Stimulated activated naive CD8-positive, alpha-beta T cell treated with anti-CD3 and anti-CD28 coated beads, Interleukin-15, Interleukin-2, amounts not matched to agents 100 ng/mL and 50 ng/mL, for 24 hours (primary cell): ENCODE measurements around the gene CMTR1.

Source experiments
- H3K27ac Mint-ChIP-seq: one replicate; pipeline ENCODE4 v1.8.0; 2021; ENCODE audit warnings: mild to moderate bottlenecking, mixed read lengths
- H3K27me3 Mint-ChIP-seq: one replicate; pipeline ENCODE4 v1.8.0; 2021; ENCODE audit warnings: mixed read lengths
- H3K36me3 Mint-ChIP-seq: one replicate; pipeline ENCODE4 v1.8.0; 2021; ENCODE audit warnings: low read depth, mixed read lengths
- H3K4me1 Mint-ChIP-seq: one replicate; pipeline ENCODE4 v1.8.0; 2021; ENCODE audit warnings: low read depth, mixed read lengths
- H3K4me3 Mint-ChIP-seq: one replicate; pipeline ENCODE4 v1.8.0; 2021; ENCODE audit warnings: mild to moderate bottlenecking, mixed read lengths
- H3K9me3 Mint-ChIP-seq: one replicate; pipeline ENCODE4 v1.8.0; 2021; ENCODE audit warnings: mixed read lengths

The CMTR1 gene

DNA sequence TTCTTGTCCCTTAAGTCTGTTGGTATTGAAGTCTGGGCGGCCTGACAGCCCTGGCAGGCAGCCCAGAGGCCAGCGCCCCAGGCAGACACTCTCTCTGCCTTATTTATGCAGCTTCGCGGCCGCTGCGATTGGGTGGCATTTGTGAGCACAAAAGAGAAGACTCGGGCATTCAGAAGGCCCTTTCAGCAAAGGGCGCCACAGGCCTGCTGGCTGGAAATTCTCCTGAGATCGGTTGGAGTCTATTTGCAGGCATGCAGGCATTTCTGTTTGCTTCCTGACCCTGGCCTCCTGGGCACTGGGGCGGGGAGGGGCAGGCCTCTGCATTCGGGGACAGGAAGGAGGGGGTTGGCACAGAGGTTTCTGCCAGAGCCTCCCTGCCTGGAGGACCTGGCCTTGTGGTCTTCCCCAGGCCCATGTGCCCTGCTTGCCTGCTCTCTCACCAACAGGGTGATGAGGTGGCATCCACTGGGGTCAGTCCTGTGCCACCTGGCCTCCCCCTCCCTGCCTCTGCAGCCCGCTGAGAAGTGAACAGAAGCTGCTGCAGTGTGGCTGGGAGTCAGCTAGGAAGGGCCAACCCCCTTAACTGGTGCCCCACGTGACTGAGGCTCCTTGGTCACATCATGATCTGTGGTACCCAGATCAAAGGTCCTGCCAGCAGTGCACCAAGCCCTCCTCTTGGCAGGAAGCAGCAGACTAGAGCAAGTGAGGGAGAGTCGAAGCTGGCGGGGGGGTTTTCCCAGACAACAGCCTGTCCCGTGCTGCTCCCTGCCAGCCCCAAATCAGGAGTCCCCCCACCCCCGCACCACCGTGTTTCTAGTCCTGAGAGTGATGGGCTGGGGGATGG lies 83.3 kb downstream of the CMTR1 start:
- H3K36me3 Mint-ChIP-seq, result no peaks in the 10 kb centered on the region
- H3K27me3 Mint-ChIP-seq, result no peaks in the 10 kb centered on the region
- H3K4me1 Mint-ChIP-seq, result peaks cover 79% of the 10 kb centered on the region
- no peaks in the 10 kb centered on the region for H3K9me3 Mint-ChIP-seq
- H3K4me3 Mint-ChIP-seq, result peak overlapping the region; percentile 75
- peak overlapping the region; percentile 94 for H3K27ac Mint-ChIP-seq

- no peaks in the 10 kb centered on the region for H3K9me3 Mint-ChIP-seq
- H3K36me3 Mint-ChIP-seq, result no peaks in the 10 kb centered on the region
- H3K4me3 Mint-ChIP-seq, result peak overlapping the region; percentile 75
- H3K27ac Mint-ChIP-seq, result peak overlapping the region; percentile 94
- peaks cover 86% of the 10 kb centered on the region for H3K4me1 Mint-ChIP-seq
- H3K27me3 Mint-ChIP-seq, result no peaks in the 10 kb centered on the region
These were observed 83.9 kb downstream of the CMTR1 start for GRCh38 chr6:37516920-37517405.

GRCh38 chr6:37517411-37517812 lies 84.4 kb downstream of the CMTR1 start:
- Mint-ChIP-seq H3K4me3 (peak overlapping the region; percentile 75), H3K27ac (peak overlapping the region; percentile 94), H3K27me3 (no peaks in the 10 kb centered on the region), H3K36me3 (no peaks in the 10 kb centered on the region), H3K9me3 (no peaks in the 10 kb centered on the region), H3K4me1 (peaks cover 90% of the 10 kb centered on the region)

GRCh38 chr6:37518116-37518515 lies 85.1 kb downstream of the CMTR1 start:
- Mint-ChIP-seq H3K4me3 (peak overlapping the region; percentile 75), H3K9me3 (no peaks in the 10 kb centered on the region), H3K27me3 (no peaks in the 10 kb centered on the region), H3K4me1 (peaks cover 90% of the 10 kb centered on the region), H3K36me3 (no peaks in the 10 kb centered on the region), H3K27ac (peak overlapping the region; percentile 94)

DNA sequence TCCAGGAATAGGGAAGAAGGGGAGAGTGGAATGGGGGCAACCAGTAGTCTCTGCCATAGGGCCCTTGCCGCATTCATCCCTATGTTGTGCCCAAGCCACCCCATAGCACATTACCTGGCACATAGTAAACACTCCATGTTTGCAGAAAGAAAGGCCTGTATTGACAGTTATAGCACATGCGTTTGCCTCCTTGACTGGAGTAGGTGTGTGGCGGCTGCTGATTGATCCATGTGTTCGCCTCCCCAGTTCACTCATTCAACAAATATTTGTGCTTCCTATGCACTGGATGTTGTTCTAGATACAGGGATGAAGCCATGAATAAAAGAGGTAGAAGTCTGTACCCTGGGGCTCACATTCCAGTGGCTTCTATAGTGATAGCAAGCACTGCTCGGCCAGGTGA lies 86.4 kb downstream of the CMTR1 start:
- Mint-ChIP-seq H3K4me1 (peaks cover 76% of the 10 kb centered on the region), H3K9me3 (no peaks in the 10 kb centered on the region), H3K4me3 (peak overlapping the region; percentile 75), H3K36me3 (no peaks in the 10 kb centered on the region), H3K27ac (peak overlapping the region; percentile 26), H3K27me3 (no peaks in the 10 kb centered on the region)

- Mint-ChIP-seq H3K9me3 (no peaks in the 10 kb centered on the region), H3K27me3 (no peaks in the 10 kb centered on the region), H3K4me3 (peak overlapping the region; percentile 28), H3K4me1 (peaks cover 76% of the 10 kb centered on the region), H3K36me3 (no peaks in the 10 kb centered on the region), H3K27ac (peak overlapping the region; percentile 73)
These were observed 87.9 kb downstream of the CMTR1 start for GRCh38 chr6:37520926-37521325.

DNA sequence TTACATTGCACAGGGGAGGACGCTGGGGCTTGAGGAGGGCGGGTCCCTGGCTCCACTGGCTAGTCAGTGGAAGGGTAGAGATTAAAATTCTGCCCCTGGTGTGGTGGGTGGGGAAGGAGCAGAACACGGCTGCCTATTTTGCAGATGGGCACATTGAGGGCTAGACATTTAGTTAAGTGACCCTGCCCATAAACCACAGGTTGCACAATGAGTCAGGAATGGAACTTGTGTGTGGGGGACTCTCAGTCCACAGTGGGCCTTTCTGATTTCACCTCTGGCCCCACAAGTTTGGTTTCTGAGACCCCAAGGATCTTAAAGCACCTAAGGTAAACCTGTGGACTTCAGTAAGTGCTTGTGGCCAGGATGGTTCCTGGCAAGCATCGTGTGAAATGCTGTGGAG lies 88.7 kb downstream of the CMTR1 start:
- peak overlapping the region; percentile 65 for H3K27ac Mint-ChIP-seq
- no peaks in the 10 kb centered on the region for H3K9me3 Mint-ChIP-seq
- no peaks in the 10 kb centered on the region for H3K36me3 Mint-ChIP-seq

GRCh38 chr6:37522836-37523235 lies 89.8 kb downstream of the CMTR1 start:
- no peaks in the 10 kb centered on the region for H3K36me3 Mint-ChIP-seq
- H3K27me3 Mint-ChIP-seq, result no peaks in the 10 kb centered on the region
- peaks cover 65% of the 10 kb centered on the region for H3K4me1 Mint-ChIP-seq
- H3K9me3 Mint-ChIP-seq, result no peaks in the 10 kb centered on the region
- H3K4me3 Mint-ChIP-seq, result no peak overlapping the region
- H3K27ac Mint-ChIP-seq, result peak overlapping the region; percentile 65

More for the DNA sequence above, 88.7 kb downstream of the CMTR1 start:
- H3K4me1 Mint-ChIP-seq, result peaks cover 73% of the 10 kb centered on the region
- no peaks in the 10 kb centered on the region for H3K27me3 Mint-ChIP-seq
- peak overlapping the region; percentile 28 for H3K4me3 Mint-ChIP-seq

DNA sequence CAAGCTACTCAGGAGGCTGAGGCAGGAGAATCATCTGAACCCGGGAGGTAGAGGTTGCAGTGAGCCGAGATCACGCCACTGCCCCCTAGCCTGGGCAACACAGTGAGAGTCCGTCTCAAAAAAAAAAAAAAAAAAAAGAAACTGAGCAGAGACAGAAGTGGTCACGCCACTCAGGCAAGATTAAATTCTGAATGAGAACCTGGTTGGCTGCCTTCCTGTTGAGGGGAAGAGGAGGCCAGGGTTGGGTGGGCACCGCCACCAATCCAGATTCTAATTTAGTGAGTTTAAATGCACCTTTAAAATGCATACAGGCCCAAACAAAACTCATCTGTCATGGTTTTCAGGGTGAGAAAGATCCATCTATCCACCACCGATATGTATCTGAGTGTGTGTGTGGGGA lies 90.4 kb downstream of the CMTR1 start:
- Mint-ChIP-seq H3K27ac (no peak overlapping the region), H3K4me1 (peaks cover 59% of the 10 kb centered on the region)

GRCh38 chr6:37524025-37524969 lies 91.3 kb downstream of the CMTR1 start:
- H3K4me3 Mint-ChIP-seq, result no peak overlapping the region
- no peaks in the 10 kb centered on the region for H3K9me3 Mint-ChIP-seq
- no peak overlapping the region for H3K27ac Mint-ChIP-seq
- no peaks in the 10 kb centered on the region for H3K27me3 Mint-ChIP-seq
- H3K4me1 Mint-ChIP-seq, result peaks cover 54% of the 10 kb centered on the region
- no peaks in the 10 kb centered on the region for H3K36me3 Mint-ChIP-seq

More for the DNA sequence above, 90.4 kb downstream of the CMTR1 start:
- Mint-ChIP-seq H3K4me3 (no peak overlapping the region), H3K36me3 (no peaks in the 10 kb centered on the region), H3K27me3 (no peaks in the 10 kb centered on the region), H3K9me3 (no peaks in the 10 kb centered on the region)

GRCh38 chr6:37524970-37525318 lies 91.9 kb downstream of the CMTR1 start:
- Mint-ChIP-seq H3K36me3 (no peaks in the 10 kb centered on the region), H3K27me3 (no peaks in the 10 kb centered on the region), H3K27ac (no peak overlapping the region), H3K4me3 (no peak overlapping the region), H3K9me3 (no peaks in the 10 kb centered on the region), H3K4me1 (peaks cover 50% of the 10 kb centered on the region)

DNA sequence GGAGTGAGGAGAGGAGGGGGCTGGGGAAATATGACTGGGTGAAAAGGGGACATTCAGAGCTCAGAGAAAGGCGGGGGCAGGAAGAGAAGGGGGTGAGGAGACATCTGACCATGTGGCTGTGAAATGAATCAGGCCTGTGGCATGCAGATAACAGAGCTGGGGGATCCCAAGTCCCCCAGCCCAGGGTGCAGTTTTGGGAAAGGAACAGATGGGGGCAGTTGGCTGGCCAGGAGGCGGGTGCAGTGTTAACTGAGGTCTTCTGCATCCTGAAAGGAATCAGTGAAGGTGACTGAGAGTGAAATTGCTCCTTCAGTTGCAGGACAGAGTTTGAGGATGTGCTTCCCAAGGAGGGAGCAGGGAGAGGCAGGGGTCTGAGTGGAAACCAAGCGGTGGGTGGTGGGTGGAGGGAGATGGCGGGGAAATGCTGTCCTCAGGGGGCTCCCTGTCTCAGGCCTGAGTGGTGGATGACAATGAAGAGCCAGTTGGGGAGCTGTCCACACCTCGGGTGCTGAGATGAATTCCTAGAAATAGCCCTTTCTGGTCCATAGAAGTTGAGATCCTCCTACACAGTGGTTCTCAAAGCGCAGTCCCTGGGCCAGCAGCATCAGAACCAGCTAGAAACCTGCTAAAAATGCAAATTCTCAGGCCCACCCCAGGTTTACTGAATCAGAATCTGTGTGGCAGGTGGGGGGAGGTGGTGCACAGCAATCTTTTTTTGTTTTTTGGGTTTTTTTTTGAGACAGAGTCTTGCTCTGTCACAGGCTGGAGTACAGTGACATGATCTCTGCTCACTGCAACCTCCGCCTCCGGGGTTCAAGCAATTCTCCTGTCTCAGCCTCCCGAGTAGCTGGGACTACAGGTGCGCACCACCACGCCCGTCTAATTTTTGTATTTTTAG lies 92.7 kb downstream of the CMTR1 start:
- peak overlapping the region; percentile 16 for H3K27ac Mint-ChIP-seq
- H3K36me3 Mint-ChIP-seq, result no peaks in the 10 kb centered on the region
- H3K4me3 Mint-ChIP-seq, result no peak overlapping the region
- no peaks in the 10 kb centered on the region for H3K27me3 Mint-ChIP-seq
- peaks cover 46% of the 10 kb centered on the region for H3K4me1 Mint-ChIP-seq
- H3K9me3 Mint-ChIP-seq, result no peaks in the 10 kb centered on the region

DNA sequence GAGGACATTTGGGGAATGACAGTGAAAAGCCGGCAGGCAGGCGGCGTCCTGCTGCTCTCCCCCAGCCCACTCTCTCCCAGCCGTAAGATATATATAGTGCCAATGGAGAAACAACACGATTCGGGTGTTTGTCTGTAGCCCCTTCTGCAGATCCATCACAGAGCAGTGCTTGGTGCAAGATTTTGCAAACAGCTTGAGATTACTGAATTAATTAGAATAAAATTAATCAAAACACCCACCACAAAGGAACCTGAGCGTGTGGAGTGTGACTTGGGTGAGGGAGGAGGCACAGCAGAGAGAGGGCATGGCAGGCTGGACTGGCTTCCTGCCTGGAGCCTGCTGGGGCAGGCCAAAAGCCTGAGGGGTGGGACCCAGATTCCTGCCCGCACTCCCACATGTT lies 95.5 kb downstream of the CMTR1 start:
- Mint-ChIP-seq H3K4me3 (no peak overlapping the region), H3K9me3 (no peaks in the 10 kb centered on the region), H3K4me1 (peaks cover 26% of the 10 kb centered on the region), H3K36me3 (no peaks in the 10 kb centered on the region), H3K27me3 (no peaks in the 10 kb centered on the region), H3K27ac (no peak overlapping the region)

DNA sequence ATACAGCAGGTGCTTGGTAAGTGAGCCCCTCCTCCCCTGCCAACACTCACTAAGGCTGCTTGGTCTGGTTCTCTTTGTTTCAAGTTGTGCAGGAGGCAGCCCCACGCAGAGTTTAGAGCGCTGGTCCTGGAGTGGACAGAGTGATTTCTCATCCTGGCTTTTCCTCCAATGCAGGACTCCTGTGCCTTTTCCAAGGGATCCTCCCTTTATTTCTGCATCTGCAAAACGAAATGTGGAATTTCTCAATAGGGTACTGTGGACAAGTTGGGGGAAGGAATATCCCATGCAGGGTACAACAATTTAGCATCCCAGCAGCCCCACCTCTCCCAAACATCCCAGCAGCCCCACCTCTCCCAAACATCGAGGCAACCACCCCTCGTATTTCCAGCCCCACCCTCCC lies 97.3 kb downstream of the CMTR1 start:
- H3K27ac Mint-ChIP-seq, result no peak overlapping the region
- H3K27me3 Mint-ChIP-seq, result no peaks in the 10 kb centered on the region
- H3K4me1 Mint-ChIP-seq, result peaks cover 17% of the 10 kb centered on the region
- no peaks in the 10 kb centered on the region for H3K9me3 Mint-ChIP-seq
- H3K36me3 Mint-ChIP-seq, result no peaks in the 10 kb centered on the region
- H3K4me3 Mint-ChIP-seq, result no peak overlapping the region
